ENCODE results near the gene FGB. TPM values are rescaled to one million over a fixed set of nuclear protein-coding genes. Genes with fewer than 3 reads are reported as not detected.

FGB gene
- total RNA-seq, 1 donor from 2014 or later, result not detected

DNA sequence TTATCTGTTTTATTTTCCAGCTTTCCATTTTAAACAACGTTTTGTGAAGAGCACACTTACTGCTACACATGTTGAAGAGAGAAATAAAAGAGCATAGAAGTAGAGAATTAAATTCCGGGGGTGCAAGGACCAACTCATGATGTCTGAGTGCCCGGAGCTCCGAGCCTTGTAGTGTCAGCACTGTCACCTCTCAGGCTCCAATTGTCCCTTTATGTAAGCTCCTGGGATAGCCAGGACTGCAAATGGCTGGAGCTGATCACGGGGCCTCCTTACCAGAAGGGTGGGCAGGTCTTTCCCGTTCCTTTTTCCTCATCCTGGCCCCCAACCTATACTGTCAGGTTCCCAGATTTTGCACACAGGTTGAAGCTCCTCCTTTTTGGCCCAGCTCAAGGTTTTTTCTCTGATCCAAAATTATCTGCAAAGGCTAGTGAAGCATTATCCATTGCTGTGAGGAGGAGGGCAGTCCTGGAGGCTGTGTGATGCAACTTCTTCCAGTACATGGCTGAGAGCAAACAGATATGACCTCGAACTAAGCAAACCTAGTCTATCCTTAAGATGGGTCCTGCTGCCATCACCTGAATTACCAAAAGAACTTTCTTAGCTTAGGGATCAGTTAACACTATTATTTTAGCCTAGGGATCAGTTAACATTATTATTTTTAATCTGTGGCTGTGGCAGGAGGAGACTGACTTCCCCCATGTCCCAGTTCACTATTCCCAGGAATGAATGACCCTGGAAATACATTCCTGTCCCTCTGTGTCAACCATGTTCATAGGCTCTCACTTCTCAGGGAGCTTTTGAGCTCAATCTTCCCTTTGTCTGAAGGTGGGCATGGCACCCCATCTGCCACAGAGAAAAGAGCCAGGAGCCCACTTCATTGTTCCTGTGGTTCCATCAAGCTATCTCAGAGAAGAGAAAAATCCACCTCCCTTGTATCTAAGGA lies 49.9 kb downstream of the FGB start, which contains the start of gene FGG:
FGG (minus strand) TSS at position 185 of the 943 bp plus-strand sequence; CDS start at position 138, 47 bp downstream.
- DNase-seq (ENCODE audit: low spot score), result no peak
- intact Hi-C loops (cut with DNase I), result no loop called here
- no peak for ATAC-seq

DNA sequence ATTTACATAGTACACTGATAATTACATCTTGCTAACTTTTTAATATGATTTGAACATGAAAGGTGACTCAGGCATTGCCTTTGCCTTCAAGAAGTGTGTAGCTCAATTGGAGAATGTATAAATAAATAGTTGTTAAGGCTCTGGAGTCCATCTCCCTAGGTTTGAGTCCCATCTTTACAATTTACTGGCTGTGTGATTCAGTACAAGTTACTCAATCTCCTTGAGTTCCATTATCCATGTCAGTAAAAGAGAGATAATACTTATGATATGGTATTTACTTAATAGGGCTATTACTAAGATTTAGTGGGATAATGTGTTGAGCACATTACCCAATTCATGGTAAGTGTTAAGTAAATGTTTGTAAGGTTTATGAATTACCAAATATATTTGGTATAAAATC lies 51.5 kb downstream of the FGB start:
- DNase-seq (ENCODE audit: low spot score) (no peak), ATAC-seq (no peak)
- intact Hi-C loops (cut with DNase I), result no loop called here

DNA sequence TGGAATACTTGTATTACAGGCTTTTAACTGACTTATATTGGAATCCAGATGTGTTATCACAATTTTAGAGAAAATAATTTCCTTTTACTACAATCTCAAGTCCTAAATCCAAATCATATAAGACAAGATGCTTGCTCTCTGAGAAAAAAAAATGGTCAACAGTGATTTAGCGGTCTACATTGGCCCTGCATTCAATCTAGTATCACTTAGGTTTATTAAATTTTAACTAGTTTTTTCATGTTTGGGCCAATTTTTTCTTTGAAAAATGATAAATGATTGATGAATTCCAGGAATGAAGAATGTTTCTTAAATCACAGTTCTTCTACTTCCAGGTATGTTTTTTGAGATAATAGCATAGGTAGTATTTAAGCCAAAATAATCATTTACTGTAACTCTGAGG lies 52.4 kb downstream of the FGB start:
- ATAC-seq, result no peak
- DNase-seq (ENCODE audit: low spot score), result no peak
- intact Hi-C loops (cut with DNase I), result no loop called here

GRCh38 chr4:154616287-154616686 lies 53.5 kb downstream of the FGB start:
- intact Hi-C loops (cut with DNase I), result no loop called here
- DNase-seq (ENCODE audit: low spot score) (no peak), ATAC-seq (no peak)

- ATAC-seq, result no peak
- intact Hi-C loops (cut with DNase I), result no loop called here
- no peak for DNase-seq (ENCODE audit: low spot score)
Measured at GRCh38 chr4:154616731-154617130, 53.9 kb downstream of the FGB start.

GRCh38 chr4:154617820-154618317 lies 55.1 kb downstream of the FGB start:
- intact Hi-C loops (cut with DNase I), result no loop called here
- ATAC-seq, result no peak
- no peak for DNase-seq (ENCODE audit: low spot score)

GRCh38 chr4:154618708-154619315 lies 56.0 kb downstream of the FGB start:
- intact Hi-C loops (cut with DNase I), result no loop called here
- DNase-seq (ENCODE audit: low spot score), result peak; percentile 67
- ATAC-seq, result no peak

DNA sequence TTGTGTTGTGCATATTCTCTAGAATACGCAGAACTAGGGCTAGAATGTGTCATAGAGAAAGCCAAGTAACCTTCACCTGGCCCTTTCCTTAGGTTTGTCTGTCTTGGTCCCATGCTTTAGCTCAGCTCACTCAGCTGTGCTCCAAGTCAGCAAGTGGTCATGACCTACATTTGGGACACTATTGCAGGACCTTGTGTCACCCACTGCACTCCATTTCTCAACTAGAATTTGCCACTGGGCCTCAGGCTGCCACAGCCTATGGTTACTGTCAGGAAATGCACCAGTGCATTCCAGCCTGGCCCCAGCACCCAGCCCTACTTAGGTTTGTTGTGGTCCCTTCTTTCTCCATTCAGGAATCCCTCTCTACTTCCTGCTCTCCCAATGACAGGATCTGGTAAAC lies 57.3 kb downstream of the FGB start:
- intact Hi-C loops (cut with DNase I), result loop anchor here (5.0 kb wide), 1 partner anchor 113 kb away; no protein-coding TSS in a partner anchor
- DNase-seq (ENCODE audit: low spot score), result no peak
- no peak for ATAC-seq

Other genes starting within 250 kb of the FGB start
- not detected for gene DCHS2, start 71.2 kb upstream of the FGB start, total RNA-seq
- 68.3 TPM for gene PLRG1, start 12.6 kb upstream of the FGB start, total RNA-seq
- not detected for gene FGA, start 27.7 kb downstream of the FGB start, total RNA-seq
- not detected for gene FGG, start 49.6 kb downstream of the FGB start, total RNA-seq
- gene LRAT, start 181.0 kb downstream of the FGB start, total RNA-seq, result 4.1 TPM
- gene RBM46, start 218.3 kb downstream of the FGB start, total RNA-seq, result 0.58 TPM

Measured in sciatic nerve (tissue), 2 donors.